HG03439 (cell line): Measurements from ENCODE around the gene PUS1.

Experiments
- ATAC-seq: cut with Tn5 transposase; IDR thresholded peaks from one replicate; pipeline ENCODE4 v1.9.1; 2021; ENCODE audit warnings: mild to moderate bottlenecking, moderate library complexity; ENCODE audit not compliant: unreplicated experiment

PUS1 gene

DNA sequence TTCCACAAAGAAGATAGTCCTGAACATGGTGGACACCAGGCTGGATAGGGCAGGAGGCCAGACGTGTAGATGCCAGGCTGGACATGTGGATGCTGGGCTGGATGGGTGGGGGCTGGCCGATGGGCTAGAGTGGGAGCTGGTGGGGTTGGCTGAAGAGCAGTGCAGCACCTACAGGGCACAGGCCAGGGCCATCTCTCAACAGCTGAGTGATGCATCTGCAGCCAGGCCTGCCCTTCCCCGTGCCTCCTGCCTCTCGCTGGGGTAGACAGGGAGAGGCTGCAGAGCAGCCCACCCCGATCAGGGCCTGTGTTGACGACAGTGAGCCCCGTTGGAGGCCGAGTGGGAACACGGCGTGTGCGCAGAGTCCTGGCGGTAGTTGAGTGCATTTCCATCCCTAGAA lies 59.9 kb downstream of the PUS1 start:
- no peak for ATAC-seq

DNA sequence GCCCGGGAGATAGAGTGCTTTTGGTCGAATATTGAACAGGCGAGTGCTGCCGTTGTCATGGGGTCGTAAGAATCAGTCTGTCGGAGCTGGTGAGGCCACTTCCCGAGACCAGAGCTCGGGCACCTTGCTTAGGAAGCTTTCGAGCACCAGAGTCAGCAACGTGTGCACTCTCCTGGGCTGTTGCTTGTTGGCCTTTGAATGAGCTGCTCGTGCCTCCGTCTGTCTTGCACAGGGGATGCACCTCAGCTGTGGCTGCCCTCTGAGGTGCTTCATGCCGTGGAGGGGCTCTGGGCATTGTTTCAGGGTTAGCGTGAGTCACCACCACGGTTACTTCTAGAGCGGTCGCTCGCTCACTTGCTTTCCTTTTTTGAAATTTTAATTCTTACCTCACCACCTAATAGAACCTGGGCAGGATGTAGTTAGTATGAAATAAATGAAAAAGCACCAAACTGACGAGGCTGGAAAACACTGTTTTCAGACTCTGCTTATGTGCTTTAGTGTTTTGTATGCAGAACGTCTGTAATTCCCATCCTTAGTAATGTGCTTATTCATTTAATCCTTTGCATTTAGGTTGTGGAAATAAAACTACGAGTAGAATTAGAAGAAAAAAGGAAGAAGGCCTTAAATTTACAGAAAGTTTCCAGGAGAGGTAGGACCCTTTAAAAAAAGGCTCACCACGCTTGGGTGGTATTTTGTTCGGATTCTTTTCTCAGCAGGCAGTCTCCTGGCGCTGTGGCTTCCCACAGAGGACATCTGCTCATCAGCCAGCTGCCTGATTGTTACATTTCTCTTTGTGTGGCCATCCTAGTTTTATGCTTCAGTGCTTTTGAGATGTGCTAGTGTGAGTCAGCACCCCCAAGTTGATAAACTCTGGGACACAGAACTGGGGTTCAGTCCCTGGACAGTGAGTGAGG lies 61.2 kb downstream of the PUS1 start:
- no peak for ATAC-seq

DNA sequence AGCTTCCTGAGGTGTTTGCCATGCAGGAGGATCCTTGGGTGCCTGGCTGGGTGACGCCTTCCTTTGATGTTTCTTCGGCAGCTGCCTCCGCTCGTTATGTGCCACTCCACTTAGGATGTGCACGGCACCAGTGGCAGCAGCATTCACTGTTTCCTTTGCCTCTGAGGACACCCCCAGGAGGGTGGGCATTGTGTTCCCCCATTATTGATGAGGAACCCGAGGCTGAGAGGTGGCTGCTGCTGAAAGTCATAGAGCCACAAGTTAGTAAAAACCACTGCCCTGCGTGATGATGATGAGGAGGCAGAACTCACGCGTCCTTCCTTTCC lies 61.9 kb downstream of the PUS1 start:
- no peak for ATAC-seq

DNA sequence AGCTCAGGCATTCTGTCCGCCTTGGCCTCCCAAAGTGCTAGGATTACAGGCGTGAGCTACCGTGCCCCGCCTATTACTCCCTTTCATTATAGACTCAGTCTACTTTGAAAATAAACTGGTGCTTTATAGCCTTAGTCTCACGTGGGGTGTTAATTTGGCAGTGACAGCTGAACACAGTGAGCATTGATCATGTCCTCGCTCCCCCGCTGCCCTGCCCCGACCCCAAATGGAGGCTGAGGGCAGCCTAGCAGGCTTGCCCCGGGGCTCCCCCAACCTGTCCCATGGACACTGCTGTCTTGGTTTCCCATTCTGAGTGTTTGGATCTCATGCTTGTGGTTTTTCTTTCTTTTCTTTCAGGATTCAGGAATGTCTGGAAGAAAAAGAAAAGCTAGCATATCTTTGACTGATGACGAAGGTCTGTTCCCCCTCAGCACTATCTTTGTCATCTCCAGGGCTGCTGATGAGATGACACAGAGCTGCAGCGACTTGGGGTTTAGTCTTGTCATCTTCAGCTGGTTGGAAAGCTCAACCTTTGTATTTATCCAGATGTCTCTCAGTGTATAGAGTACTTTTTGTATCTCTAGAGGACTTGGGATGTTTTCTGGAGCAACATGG lies 62.8 kb downstream of the PUS1 start:
- no peak for ATAC-seq

DNA sequence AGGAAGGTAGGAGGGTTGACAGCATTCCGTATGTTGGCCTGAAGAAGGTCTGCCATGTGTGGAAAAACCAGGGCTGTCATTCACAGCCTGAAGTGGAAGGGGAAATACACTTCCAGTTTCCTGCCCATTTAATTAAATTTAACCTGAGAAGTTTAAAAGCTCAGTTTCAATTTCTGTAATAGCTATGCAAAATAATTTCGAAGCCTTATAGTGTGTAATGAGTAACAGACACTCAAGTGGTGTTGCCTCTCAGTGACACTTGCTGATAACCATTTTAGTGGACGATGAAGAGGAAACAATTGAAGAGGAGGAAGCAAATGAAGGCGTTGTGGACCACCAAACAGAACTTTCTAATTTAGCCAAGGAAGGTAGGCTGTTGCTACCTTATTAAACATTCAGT lies 65.5 kb downstream of the PUS1 start:
- no peak for ATAC-seq
